Fibroblast of lung (primary cell): Measurements from ENCODE around the gene PLXNA4. TPM values are rescaled to one million over a fixed set of nuclear protein-coding genes. Genes with fewer than 3 reads are reported as not detected.

Source experiments
- DNase-seq, 2 donors: peaks; one replicate each; pipeline versions ENCODE4 v3.0.0 to v3.0.0-alpha.2; 2010; ENCODE audit warnings: low read depth in 2 of 2
- H2AFZ ChIP-seq: 2 replicates; pipeline ENCODE4 v1.5.1; 2012; ENCODE audit warnings: low read length, control low read depth, inconsistent platforms
- H3K27ac ChIP-seq: 2 replicates; pipeline ENCODE4 v1.5.1; 2011; ENCODE audit warnings: low read length, control low read depth; ENCODE audit not compliant: insufficient read depth
- H3K27me3 ChIP-seq: 2 replicates; pipeline ENCODE4 v1.5.1; 2011; ENCODE audit warnings: mild to moderate bottlenecking, low read length; ENCODE audit not compliant: control insufficient read depth, insufficient read depth
- H3K36me3 ChIP-seq: 2 replicates; pipeline ENCODE4 v1.5.1; 2011; ENCODE audit warnings: low read length; ENCODE audit not compliant: control insufficient read depth, insufficient read depth
- H3K4me1 ChIP-seq: 2 replicates; pipeline ENCODE4 v1.5.1; 2011; ENCODE audit warnings: low read length; ENCODE audit not compliant: control insufficient read depth, insufficient read depth; ENCODE audit errors: extremely low read depth
- H3K4me2 ChIP-seq: 2 replicates; pipeline ENCODE4 v1.5.1; 2011; ENCODE audit warnings: low read length, control low read depth; ENCODE audit not compliant: insufficient read depth; ENCODE audit errors: extremely low read depth
- H3K4me3 ChIP-seq, 4 experiments: fragments of 200-600 bp in 1 of 4; sonication (generic) in 1 of 4; replicated peaks in 1 of 4; 2 replicates each; pipeline ENCODE4 v1.5.1; 2011 to 2016; ENCODE audit warnings: low read length in 4 of 4, low read depth in 3 of 4, mild to moderate bottlenecking in 3 of 4, control low read depth in 2 of 4, inconsistent platforms in 1 of 4, mixed read lengths in 1 of 4; ENCODE audit not compliant: insufficient read depth in 1 of 4; ENCODE audit errors: control extremely low read depth in 1 of 4
- H3K79me2 ChIP-seq: 2 replicates; pipeline ENCODE4 v1.5.1; 2012; ENCODE audit warnings: mild to moderate bottlenecking, low read length, inconsistent platforms; ENCODE audit not compliant: control insufficient read depth, insufficient read depth
- H3K9ac ChIP-seq: 2 replicates; pipeline ENCODE4 v1.5.1; 2011; ENCODE audit warnings: mild to moderate bottlenecking, low read length, control low read depth; ENCODE audit not compliant: insufficient read depth
- H3K9me3 ChIP-seq: 2 replicates; pipeline ENCODE4 v1.5.1; 2012; ENCODE audit warnings: low read depth, low read length; ENCODE audit not compliant: control insufficient read depth, insufficient read depth
- H4K20me1 ChIP-seq: 2 replicates; pipeline ENCODE4 v1.5.1; 2011; ENCODE audit warnings: low read length; ENCODE audit not compliant: control insufficient read depth, insufficient read depth; ENCODE audit errors: extremely low read depth
- EZH2 ChIP-seq: IDR thresholded peaks from 2 replicates; pipeline ENCODE4 v1.5.1; 2012; ENCODE audit warnings: low read length, control low read depth, mild to moderate bottlenecking; ENCODE audit errors: missing control alignments
- polyA plus RNA-seq, 2 donors: library from polyadenylated mRNA; depleted of rRNA in 1 of 2; stranded (reverse) in 1 of 2; unstranded in 1 of 2; fragments of >200 nt; gene quantifications; 2 replicates each; pipeline ENCODE4 v1.2.1, GENCODE V29; 2011 to 2012; ENCODE audit warnings: missing spikeins in 1 of 2
- total RNA-seq: library from RNA; depleted of rRNA; stranded (reverse); fragments of >200 nt; gene quantifications from 2 replicates; pipeline ENCODE4 v1.2.1, GENCODE V29; 2014
- TF ChIP-seq, protein P1 (sequence below), 2 donors: IDR thresholded peaks in 1 of 2; conservative IDR thresholded peaks in 1 of 2; 1 replicate in 1 of 2; 2 replicates in 1 of 2; pipeline ENCODE4 v1.5.1; 2011 to 2012; ENCODE audit warnings: low read length in 2 of 2, control low read depth in 1 of 2, inconsistent platforms in 1 of 2, low read depth in 1 of 2, mild to moderate bottlenecking in 1 of 2

The PLXNA4 gene
- total and polyA plus RNA-seq, 2 donors (not counting 1 experiment from before 2014, with no cell fraction given), result 1.2 to 1.5 TPM

GRCh38 chr7:132403465-132404110 is 172.7 kb downstream of the PLXNA4 start:
- Histone ChIP-seq H2AFZ (no peak overlapping the region), H3K36me3 (no peaks in the 10 kb centered on the region), H3K27me3 (no peaks in the 10 kb centered on the region), H3K4me1 (no peaks in the 10 kb centered on the region), H4K20me1 (no peaks in the 10 kb centered on the region), H3K4me3 (no peak overlapping the region), H3K9ac (no peak overlapping the region), H3K79me2 (no peaks in the 10 kb centered on the region), H3K27ac (no peak overlapping the region), H3K9me3 (no peaks in the 10 kb centered on the region), H3K4me2 (no peak overlapping the region)
- TF ChIP-seq, protein P1, sequence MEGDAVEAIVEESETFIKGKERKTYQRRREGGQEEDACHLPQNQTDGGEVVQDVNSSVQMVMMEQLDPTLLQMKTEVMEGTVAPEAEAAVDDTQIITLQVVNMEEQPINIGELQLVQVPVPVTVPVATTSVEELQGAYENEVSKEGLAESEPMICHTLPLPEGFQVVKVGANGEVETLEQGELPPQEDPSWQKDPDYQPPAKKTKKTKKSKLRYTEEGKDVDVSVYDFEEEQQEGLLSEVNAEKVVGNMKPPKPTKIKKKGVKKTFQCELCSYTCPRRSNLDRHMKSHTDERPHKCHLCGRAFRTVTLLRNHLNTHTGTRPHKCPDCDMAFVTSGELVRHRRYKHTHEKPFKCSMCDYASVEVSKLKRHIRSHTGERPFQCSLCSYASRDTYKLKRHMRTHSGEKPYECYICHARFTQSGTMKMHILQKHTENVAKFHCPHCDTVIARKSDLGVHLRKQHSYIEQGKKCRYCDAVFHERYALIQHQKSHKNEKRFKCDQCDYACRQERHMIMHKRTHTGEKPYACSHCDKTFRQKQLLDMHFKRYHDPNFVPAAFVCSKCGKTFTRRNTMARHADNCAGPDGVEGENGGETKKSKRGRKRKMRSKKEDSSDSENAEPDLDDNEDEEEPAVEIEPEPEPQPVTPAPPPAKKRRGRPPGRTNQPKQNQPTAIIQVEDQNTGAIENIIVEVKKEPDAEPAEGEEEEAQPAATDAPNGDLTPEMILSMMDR (conservative IDR thresholded peaks at IDR 0.05 in 1 of 2, IDR thresholded peaks at IDR 0.05 in 1 of 2; ENCODE audit: low read depth in 1 of 2, low read length in 2 of 2), result no peak
- TF ChIP-seq EZH2, result no peak
- peak in 1 of 2 donors; percentile 27 for DNase-seq

DNA sequence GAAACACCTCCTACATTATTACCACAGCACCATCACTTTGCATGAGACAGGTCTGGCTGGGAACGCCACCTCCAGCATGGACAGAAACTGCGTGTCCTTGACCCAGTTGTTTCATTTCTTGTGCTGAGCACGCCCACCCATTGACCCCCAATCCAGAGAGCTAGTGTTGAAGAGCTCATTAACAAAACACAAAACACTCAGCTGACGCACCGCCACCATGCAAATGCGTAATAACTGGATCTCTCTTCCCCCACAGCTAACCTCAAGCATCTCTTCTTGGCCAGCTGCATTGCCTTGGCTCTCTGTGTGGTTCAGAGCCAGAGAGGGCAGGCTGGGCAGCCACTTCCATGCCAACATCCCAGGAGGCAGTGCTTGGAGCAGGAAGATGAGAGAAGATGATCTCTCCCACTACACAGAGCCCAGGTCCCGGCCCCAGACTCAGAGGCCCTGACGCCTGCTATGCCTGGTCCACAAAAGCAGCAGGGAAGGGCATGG is 173.5 kb downstream of the PLXNA4 start:
- Histone ChIP-seq H4K20me1 (no peaks in the 10 kb centered on the region), H3K9me3 (no peaks in the 10 kb centered on the region), H3K4me1 (no peaks in the 10 kb centered on the region), H3K27ac (no peak overlapping the region), H3K27me3 (no peaks in the 10 kb centered on the region), H3K36me3 (no peaks in the 10 kb centered on the region), H3K79me2 (no peaks in the 10 kb centered on the region), H2AFZ (no peak overlapping the region), H3K4me3 (no peak overlapping the region), H3K9ac (no peak overlapping the region), H3K4me2 (no peak overlapping the region)
- no peak for TF ChIP-seq EZH2
- TF ChIP-seq, protein P1 (conservative IDR thresholded peaks at IDR 0.05 in 1 of 2, IDR thresholded peaks at IDR 0.05 in 1 of 2; ENCODE audit: low read depth in 1 of 2, low read length in 2 of 2), result no peak
- peak in 1 of 2 donors; percentile 96 for DNase-seq

DNA sequence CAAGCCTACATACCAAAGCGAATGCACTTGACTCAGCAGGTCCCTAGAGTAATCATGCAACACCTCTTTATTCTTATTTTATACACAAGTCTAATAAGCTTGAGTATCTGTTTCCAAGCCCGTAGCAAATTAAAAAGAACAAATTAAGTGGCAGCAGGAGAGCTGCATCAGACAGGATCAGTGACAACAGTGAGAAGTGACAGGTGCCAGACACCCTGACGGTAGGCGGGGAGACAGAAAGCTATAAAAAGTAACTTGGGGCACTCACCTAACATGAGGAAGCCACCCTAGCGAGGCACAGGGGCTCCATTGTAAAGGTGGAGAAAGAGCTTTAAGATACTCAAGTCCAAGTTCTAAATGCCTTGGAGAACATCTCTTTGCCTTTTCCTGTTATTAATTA is 174.2 kb downstream of the PLXNA4 start:
- H3K9me3 ChIP-seq, result no peaks in the 10 kb centered on the region
- no peaks in the 10 kb centered on the region for H3K36me3 ChIP-seq
- no peak for DNase-seq
- no peak overlapping the region for H3K27ac ChIP-seq
- H3K4me3 ChIP-seq, result no peak overlapping the region
- H3K4me2 ChIP-seq, result no peak overlapping the region
- no peak overlapping the region for H2AFZ ChIP-seq
- H3K27me3 ChIP-seq, result no peaks in the 10 kb centered on the region
- no peaks in the 10 kb centered on the region for H4K20me1 ChIP-seq
- no peak overlapping the region for H3K9ac ChIP-seq
- H3K79me2 ChIP-seq, result no peaks in the 10 kb centered on the region
- H3K4me1 ChIP-seq, result no peaks in the 10 kb centered on the region
- TF ChIP-seq, protein P1 (conservative IDR thresholded peaks at IDR 0.05 in 1 of 2, IDR thresholded peaks at IDR 0.05 in 1 of 2; ENCODE audit: low read depth in 1 of 2, low read length in 2 of 2), result no peak
- TF ChIP-seq EZH2, result no peak
